Right forelimb (tissue), 1 donor: Measurements from ENCODE around the gene MEIS2.

ENCODE experiments used
- DNase-seq: peaks from one replicate; pipeline ENCODE4 v3.0.0-alpha.2; 2018

The MEIS2 gene

DNA sequence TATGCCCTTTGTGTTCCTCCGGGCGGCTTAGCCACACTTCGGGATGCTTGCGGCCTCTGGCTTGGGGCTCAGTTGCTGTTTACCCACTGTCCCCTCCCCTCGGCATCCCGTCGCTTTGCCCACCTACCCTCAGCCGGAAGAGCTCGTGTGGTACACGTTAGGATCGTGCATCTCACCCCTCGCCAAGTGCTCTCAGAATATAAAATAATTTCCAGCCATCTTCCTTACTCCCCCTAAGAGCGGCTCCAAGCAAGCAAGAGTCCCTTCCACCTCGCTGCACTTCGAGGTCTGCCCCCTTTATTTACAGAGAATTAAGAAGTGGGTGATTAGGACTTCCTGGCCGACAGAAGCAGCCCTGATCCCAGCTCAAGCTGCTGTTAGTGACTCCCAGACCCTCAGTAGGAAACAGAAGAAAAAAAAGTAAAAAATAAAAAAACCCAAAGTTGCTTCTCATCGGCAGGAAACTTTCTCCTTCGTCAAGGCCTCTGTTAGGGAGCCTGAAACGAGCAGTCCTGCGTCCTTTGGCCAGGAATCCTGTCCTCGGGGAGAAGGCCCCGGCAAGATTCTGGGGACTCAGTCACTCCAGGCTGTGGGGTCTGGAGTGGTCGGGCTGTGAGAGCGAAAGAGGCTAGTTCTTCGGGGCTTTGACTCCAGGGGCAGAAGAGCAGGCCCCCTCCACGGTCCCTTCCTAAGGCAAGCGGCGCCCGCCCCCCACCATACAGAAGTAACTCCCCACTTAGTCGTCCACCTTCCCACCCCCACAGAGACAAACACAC, 3.0 kb downstream of the MEIS2 start:
- DNase-seq, result no peak

DNA sequence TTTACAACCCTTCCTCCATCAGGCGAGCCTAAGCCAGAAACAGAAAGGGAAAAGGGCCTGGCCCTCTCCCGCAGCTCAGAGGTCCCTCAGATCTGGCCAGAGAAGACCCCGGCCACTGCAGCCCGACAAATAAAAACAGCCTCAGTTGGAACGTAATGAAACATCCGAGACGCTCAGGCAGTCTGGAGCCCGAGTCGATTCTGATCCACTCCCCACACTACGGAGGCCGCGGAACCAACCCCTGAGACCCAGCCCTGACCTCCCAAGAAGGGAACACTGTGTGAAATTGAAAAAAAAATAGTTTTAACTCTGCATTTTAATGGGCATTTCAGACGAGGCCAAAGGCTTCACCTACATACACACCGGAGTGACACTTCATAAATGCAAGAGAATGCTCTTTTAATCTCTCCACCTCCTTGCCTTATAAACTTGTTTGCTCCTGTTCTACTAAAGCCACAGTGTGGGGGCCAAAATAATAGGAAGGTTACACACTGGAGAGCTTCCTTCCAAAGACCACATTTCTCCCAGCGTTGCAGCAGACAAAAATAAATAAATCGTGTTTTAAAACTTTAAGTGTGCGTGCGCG, 3.7 kb downstream of the MEIS2 start:
- DNase-seq, result no peak

DNA sequence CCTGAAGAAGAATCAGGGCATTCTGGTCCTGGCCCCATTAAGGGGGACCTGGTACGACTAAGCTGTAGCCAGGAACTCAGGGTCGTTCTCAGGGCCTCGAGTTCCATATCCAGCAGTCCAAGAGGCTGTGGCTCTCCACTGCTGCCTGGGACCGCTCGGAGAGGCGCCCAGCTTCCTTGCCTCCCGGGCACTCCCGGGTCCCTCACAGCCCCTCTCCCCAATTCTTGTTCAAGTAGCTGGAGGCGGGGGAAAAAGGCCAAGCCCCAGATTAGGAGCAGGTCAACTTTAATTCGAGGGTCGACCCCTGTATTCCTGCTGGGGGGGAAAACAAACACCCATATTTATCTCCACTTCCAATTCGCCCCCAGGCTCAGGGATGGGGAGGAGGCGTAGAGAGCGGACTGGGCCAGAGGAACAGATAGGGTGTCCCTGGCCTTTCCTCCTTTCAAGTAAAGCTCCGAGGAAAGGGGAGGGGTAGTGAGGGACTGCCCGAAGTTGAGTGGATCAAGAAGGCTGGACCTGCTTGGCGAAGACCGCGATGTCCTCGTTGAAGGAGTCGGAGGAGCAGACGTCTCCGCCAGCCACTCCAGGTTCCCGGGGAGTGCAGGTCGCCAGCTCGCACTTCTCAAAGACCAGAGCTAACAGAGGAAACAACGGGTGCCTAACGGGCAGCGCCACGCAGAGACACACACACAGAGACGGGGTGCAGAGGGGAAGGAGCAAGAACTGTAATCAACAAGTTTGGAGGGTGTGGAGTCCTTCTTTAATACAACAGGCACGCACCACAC, 4.4 kb downstream of the MEIS2 start:
- DNase-seq, result no peak

DNA sequence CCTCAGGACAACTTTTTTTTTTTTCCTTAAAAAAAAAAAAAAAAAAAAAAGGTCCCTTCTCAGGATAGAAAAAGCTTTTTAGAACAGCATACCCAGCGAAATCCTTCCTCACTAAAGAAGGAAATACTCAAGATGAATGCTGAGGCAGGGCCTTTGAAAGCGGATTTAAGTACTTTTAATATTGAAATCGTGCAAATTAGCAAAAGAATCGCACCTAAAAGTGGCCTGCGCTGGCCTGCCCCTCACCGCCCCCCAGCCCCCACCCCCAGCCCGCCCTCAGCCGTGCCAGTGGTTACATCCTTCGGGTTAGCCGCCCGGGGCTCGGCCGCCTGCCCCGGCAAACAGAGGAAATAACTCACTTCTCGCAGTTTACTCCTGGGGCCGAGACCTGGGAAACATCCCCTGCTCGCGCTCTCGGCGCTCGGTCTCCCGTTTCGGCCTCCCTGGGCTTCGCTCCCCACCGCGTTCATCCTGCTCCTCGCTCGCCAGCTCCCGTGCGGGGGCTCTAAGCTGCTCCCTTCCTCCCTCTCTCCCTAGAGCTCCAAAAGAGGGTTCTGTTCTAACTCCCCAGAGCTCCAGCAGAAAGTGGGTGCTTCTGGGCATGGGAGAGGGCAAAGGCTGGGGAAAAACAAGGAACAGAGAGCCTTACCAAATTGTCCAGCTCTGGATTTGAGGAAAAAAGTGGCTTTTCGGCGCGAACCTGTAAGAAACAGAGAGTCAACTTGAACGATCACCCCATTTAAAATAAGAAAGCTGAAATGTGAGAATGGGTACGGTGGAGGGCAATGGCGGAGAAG, 5.2 kb downstream of the MEIS2 start:
- DNase-seq, result no peak

DNA sequence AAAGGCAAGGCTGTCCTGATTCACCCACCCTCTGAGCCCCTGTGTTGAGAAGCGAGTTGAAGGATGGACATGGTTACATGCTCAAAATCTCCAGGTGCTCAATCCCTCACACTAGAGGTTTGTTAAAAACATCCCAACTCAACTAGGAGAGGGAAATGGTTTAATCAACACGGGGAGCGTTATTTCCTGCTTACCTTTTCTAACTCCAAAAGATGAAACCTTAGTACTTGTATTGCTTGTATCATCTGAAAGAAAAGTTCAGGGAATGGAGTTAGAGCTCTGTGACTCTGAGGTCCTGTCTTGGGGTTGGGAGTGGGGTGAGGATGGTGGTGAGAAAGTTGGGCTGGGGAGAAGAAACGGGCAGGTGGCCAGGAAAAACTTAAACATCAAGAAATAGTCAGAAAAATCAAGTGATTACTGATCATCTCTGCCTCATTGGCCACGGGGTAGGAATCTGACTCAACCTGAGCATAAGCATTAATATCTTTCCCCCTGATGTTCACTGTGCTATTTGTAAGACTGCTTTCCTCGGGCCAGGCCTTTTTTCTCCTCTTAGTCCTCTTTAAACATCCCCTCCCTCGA, 5.9 kb downstream of the MEIS2 start:
- no peak for DNase-seq

DNA sequence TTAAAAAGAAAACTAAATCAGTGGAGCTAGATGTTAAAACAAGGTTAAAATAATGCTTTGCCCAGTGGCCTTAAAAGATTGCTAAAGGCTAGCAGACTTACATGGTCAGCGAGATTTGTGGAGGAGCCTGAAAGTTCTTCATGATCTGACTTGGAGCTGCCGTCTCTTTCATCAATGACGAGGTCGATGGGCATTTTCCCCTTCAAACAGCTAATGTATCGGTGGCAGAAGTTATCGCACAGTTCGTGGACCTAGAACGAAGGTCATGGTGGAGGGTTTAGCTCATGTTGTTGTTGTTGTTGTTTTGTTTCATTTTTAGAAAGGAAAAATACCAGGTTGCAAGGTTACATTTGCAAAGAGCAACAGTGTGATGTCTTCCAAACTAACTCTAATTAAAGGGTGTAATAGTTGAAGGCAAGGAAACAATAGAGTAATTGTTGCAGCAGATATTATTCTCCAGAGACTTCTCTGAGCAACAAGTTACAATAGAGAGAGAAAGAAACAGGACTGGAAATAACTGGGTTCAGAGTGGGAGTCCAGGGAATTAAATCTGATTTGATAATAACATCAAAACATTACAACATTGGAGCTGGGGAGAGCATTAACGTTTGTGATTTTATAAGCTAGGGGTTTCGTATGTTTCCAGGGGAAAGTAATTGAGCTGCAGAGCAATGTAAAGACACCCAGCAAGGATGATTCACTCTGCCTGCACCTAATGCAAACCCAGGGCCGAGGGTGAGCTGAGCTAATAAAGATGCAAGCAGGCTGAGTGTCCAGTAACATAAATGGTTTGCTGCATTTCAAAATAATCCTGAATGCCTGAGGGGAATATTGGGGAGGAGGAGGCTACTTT, 6.6 kb downstream of the MEIS2 start:
- DNase-seq, result no peak

DNA sequence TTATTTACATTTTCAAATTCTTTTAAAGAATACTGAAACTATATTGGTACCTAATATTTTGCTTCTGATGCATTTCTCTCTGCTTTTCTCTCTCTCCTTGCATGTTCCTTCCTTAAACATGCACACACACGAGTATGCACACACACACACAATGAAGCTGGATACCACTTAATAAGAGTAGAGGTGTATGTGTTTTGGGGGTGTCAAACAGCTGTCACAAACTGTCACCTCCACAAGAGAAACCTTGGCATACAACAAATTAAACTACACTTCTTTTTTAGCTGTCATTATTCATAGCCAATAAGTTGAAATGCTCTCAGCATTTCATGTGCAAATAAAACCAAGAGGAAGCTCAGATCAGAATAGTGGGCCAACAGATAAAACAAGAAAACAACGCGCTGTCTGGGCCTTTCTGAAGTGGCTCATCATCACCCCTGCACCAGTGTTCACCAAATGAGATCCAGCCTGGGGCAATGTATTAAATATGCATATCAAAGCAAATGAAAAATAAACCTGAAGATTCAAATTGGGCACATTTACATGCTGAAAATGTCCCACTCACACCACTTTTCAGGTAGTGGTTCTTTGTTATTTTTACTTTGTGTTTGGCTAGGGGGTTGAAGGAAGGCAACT, 9.7 kb downstream of the MEIS2 start:
- no peak for DNase-seq

DNA sequence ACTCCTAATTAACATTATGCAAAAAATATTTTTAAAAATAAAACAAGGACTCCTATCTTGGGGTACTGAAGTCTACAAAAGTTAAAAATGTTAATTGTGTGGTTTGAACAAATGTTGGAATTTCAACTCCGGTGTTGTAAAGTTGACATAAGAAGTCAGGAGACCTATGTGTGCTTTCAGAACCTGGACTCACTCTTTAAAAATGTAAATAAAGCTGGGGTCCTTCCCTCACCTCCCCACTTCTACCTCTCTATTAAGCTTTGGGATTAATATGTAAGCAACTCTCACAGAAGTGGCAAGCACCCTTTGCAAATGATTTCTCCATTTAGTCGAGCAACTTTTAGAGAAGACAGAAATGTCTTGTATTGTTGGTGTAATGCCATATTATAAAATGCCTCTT, 11.9 kb downstream of the MEIS2 start:
- no peak for DNase-seq

DNA sequence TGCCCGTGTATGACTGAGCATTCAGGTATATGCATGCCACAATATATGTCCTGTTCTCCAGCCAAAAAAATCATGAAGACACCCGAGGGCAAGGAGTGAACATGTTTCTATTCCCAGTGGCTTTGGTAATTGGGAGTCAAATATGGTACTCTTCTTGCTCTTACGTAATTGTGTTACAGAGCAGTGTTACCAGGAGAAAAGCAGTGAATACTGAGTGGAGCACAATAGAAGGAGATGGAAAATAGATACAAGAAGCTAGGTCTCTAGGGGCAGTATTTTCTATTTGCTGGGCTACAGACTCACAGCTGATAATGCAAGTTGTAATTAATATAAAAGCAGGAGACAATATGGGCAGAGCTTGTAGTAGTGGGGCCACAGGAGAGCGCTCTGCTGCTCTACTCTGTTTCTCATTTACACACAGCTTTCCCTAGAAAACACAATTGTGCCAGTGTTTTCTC, 13.2 kb downstream of the MEIS2 start:
- no peak for DNase-seq

DNA sequence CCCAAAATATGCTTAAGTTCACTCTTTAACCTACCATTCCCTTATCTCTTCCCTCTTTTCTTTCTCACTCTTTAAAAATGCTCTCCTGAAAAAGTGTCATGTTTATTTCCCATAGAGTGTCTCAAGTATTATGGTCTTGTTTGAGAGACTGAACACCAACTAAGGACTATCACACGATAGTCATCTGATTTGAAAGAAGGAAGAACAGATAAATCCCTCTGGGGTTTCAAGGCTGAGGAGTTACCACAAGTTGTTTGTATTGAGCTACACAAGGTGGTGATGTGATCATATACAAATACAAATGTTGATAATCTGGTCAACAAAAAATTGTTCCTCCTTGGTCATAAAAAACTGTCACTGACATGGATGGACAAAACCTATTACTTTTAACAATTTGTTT, 13.8 kb downstream of the MEIS2 start:
- DNase-seq, result no peak

DNA sequence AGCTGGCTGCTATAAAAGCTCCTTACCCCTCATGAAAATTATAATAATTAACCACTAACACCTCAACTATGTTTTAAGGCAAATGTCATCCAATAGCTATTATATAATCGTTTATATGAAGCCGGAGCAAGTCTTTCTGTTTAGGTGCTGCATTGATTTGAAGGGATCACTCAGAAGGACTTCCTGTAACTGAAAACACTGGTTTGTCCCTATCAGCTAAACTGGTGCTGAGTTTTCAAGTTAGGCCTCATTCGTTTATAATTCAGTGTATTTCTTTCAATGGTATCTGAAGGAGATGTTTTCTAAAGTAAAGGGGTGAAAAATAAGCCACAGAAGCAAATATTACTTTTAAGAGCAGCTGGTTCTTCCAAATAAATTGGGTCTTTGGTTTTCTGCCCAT, 14.2 kb downstream of the MEIS2 start:
- DNase-seq, result no peak

DNA sequence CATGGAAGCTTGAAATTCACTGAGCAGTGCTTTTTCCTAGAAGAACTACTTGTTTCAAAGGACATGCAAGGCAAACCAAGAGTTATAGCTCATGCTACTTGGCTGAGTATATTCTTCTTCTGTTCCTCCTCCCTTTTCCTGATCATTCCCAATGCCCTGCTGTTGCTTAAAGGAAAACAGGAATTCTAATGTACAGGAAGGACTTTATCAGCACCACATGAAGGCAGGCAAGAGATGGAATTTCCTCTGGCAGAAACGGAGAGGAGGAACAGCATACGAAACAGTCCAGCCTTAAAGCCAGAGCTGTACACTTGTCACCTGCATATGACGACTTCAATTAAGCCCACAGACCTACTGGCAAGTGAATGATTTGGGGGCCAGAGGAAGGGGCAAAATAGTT, 15.7 kb downstream of the MEIS2 start:
- no peak for DNase-seq

DNA sequence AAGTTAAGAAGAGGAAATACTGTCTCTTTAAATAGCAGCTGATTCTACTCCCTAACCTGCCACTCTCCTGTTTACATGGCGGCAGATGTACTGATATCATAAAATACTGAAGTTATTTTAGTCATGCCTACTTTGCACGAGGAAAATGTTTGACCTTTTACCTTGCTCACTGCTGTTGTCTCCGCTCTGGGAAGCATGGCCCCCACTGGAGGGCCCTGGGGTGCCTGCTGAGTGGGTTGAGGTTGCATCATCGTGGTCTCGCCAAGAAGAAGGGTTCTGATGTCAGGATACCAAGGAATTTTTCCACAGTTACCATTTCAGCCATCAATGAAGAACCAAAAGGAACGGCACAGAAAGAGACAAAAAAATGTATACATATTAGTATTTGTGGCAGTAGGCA, 16.7 kb downstream of the MEIS2 start:
- DNase-seq, result no peak

DNA sequence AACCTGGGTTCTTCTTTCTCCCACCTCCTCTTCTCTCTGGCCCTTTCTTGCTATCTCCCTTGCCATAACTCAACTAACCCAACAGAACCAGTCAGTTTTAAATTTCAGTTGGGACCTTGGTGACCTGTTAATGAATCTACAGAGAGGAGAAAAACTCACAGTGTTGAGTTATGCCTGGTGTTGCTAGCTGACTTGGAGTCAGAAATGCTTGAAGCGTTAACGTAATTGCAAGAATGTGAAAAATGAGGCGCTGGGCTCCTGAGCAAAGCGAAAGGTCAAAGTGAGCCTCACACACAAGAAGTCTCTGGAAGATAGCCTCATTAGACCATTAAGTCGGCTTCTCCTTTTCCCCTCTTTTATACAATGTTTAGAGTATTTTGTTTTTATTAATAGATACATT, 18.4 kb downstream of the MEIS2 start:
- no peak for DNase-seq

DNA sequence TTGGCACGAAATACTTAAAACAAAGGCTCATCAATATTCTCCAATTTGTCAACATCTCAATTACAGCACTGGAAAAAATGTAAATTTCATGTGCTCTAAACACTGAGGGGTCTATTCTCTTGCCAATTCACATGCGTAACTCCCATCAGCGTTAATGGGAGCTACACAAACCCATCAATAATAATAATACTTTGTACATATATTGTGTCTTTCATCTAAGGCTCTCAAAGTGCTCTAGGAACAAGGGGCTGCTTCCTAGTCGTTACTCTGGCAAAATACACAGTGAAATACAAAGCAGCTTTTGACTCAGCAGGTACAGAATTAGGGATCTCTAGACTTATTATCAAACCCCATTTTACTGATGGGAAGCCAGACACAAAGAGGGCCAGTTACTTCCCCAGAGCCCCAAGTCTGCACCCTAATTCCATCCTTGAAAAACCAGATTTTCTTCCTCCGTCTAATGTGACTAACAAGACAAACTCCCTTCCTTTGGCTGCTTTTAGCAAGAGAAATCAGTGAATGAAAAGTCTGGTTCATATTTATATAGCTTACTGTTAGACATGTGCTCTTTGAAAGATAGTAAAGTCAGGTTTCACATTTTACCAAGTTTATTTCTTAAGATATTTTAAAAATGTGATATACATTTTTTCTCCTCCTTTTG, 20.0 kb downstream of the MEIS2 start:
- no peak for DNase-seq

DNA sequence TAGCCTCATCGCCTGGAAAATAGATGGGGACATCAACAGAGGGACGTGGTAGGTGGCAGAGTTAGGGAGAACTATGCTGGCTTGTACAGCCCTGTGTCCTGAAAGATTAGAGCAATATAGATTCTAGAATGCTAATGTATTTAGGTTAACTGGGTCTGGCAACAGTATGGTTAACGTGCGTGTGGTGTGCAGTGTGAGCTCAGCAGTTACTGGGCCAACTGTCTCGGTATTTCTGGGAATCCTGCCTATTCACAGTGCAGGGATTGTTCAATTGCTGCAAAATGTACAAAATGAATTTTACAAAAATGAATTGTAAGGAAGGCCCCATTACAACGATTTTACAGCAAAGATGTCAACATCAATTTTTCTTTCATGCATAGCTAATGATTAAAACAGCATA, 20.6 kb downstream of the MEIS2 start:
- peak; percentile 74 for DNase-seq

DNA sequence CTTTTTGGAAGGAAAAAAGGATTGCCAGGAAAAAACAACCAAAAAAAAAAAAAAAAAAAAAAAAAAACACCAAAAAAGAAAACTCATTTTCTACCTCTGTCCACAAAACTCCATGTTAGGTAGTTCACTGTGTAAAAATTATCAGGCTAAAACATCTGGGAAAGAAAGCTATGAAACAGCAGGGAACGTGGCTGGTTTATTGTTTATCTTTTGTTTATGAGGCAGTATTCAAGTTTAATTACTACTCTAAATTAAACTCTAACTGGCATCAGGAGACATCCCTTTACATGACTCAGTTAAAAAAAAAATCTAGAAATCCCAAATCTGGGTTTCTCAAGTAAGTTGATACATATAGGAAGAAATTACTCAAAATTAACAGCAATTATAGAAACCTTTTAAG, 21.8 kb downstream of the MEIS2 start:
- DNase-seq, result no peak

DNA sequence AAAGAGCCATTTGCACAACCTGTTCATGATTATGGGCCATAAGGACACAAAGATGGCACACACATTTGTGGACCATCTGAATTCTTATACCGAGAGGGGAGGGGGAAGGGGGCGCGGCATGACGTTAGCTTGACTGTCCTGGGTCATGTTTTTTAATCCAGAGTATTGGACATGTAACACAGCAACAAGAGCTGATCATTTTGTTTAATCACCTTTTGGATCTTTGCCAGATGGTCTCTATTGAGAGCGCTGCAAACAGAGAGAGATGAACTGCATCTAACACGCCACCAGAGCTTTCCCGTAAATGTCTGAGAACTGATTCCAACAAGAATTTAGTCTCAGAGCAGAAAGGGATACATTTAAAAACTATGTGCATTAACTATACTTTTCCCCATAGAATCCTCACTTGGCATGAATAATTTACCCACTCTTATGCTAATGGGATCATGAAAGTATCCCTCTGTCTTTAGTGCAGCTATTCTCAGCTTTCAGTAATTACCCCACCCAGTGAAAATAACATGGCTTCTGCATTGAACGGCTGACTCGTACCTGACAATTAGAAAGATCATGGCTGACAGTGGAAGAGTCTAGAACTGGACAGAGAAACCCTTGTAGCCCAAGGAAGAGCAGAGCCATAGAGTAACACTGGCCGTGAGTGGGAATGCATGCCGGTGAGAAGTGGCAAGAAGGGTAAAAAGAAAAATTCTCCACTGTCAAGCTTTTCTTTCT, 22.6 kb downstream of the MEIS2 start:
- DNase-seq, result no peak

DNA sequence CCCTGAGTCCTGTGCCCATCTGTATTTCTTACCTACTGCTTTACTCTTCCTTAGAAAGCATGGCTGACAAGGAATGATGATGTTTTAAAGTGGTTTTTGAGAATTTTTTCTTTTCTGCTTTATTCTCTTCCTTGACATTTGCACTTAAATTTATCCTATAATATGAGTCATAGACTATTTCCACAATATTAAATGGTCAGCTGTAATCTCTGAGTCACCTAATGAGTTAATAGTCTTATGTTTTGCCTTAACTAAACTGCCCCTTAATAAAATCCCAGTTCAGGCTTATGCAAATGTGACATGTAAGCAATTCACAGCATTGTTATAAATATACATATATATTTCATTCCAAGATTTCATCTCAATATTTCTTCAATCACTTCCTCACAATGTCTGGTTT, 23.8 kb downstream of the MEIS2 start:
- no peak for DNase-seq

DNA sequence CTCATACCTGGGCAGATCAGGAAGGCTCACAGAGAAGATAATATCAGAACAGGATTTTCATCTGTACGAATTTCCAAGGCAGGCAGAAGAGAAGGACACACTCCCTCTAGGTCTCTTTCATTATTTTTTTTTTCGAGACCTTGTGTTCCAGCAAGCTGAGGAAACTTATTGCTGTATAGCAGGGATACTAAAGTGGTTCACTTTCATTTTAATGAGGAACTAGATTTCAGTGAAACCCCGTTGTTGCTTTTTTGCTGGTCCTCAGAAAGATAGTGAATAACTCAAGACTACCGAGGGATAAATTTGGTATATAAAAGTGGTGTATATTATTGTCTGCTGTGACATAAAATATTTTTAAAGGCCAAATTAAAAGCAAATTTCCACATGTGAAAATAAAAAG, 24.6 kb downstream of the MEIS2 start:
- no peak for DNase-seq
